Stimulated activated CD8-positive, alpha-beta memory T cell treated with anti-CD3 and anti-CD28 coated beads, Interleukin-4, amount 100 ng/mL, for 4 hours (primary cell): Measurements from ENCODE around the gene PELI3.
"Not testable (repeated sequence)": the region's sequence is repeated elsewhere in the genome, so short reads cannot be mapped to it uniquely, and the experiment has no call there.

Experiments
- DNase-seq, 2 donors: peaks; one replicate each; pipeline ENCODE4 v3.0.0-alpha.2; 2020; ENCODE audit warnings: low read depth in 2 of 2, low spot score in 1 of 2

The PELI3 gene

GRCh38 chr11:66447012-66447411 lies 19.7 kb upstream of the PELI3 start:
- DNase-seq: no peak

GRCh38 chr11:66448523-66448922 lies 18.2 kb upstream of the PELI3 start:
- DNase-seq: no peak

- no peak for DNase-seq
Measured at GRCh38 chr11:66450560-66450959, 16.1 kb upstream of the PELI3 start.

GRCh38 chr11:66451663-66452062 lies 15.0 kb upstream of the PELI3 start:
- no peak for DNase-seq

- DNase-seq: no peak
Measured at GRCh38 chr11:66454247-66454646, 12.5 kb upstream of the PELI3 start.

- DNase-seq: no peak
Measured at GRCh38 chr11:66454828-66455227, 11.9 kb upstream of the PELI3 start.

GRCh38 chr11:66457826-66458225 lies 8.9 kb upstream of the PELI3 start:
- no peak for DNase-seq

- DNase-seq: no peak
Measured at GRCh38 chr11:66459138-66459778, 7.4 kb upstream of the PELI3 start.

GRCh38 chr11:66462010-66462409 lies 4.7 kb upstream of the PELI3 start:
- DNase-seq: no peak

- DNase-seq: no peak
Measured at GRCh38 chr11:66462911-66463310, 3.8 kb upstream of the PELI3 start.

GRCh38 chr11:66464116-66464515 lies 2.6 kb upstream of the PELI3 start:
- DNase-seq: not testable (repeated sequence)

- no peak for DNase-seq
Measured at GRCh38 chr11:66464916-66465315, 1.8 kb upstream of the PELI3 start.

- no peak for DNase-seq
Measured at GRCh38 chr11:66465373-66466224, 1.1 kb upstream of the PELI3 start.

- no peak for DNase-seq
Measured at GRCh38 chr11:66467034-66467659, 442 bp downstream of the PELI3 start.

GRCh38 chr11:66467756-66468155 lies 1.1 kb downstream of the PELI3 start:
- no peak for DNase-seq

- DNase-seq: no peak
Measured at GRCh38 chr11:66468691-66469090, 2.0 kb downstream of the PELI3 start.

- no peak for DNase-seq
Measured at GRCh38 chr11:66469441-66469840, 2.7 kb downstream of the PELI3 start.

GRCh38 chr11:66470015-66470414 lies 3.3 kb downstream of the PELI3 start:
- DNase-seq: no peak

- no peak for DNase-seq
Measured at GRCh38 chr11:66471142-66471541, 4.4 kb downstream of the PELI3 start.

GRCh38 chr11:66472054-66472453 lies 5.3 kb downstream of the PELI3 start:
- no peak for DNase-seq

GRCh38 chr11:66473167-66473566 lies 6.5 kb downstream of the PELI3 start:
- no peak for DNase-seq
